ENCODE data around the gene TBC1D7.

DNA sequence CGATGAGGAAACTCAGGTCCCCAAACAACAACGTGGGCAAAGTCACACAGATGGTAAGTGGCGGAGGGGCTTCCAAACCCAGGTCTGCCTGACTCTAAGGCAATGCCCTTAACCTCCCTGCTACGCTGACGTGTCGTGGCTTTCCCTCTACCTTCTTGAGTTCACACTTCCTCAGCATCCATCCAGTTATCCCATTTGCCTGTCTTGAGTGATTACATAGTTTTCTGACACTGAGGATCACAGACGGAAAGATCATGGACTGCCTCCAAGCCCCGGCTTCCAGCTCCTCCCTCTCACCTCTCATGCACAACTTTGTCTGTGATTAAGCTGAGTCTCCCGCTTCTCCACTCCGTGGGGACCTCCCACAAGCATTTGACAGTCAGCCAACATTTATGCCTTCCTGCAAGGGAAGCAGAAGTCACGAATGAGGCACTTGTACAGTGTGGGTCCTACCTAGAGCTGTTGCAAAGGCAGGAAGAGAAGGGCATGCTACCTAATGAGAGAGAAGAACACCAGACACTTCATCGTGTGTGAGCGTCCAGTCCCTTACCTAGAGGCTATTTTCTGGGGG is 33.8 kb downstream of the TBC1D7 start:
- TF ChIP-seq CEBPB (IDR thresholded peaks at IDR 0.05; ENCODE audit: low read depth): no peak
- no peak for TF ChIP-seq POLR2A (IDR thresholded peaks at IDR 0.05; ENCODE audit: borderline replicate concordance, extremely low read depth, insufficient read depth, insufficient read length)
- no peak for TF ChIP-seq RAD21 (IDR thresholded peaks at IDR 0.05; ENCODE audit: low read depth)
- TF ChIP-seq, protein P1, sequence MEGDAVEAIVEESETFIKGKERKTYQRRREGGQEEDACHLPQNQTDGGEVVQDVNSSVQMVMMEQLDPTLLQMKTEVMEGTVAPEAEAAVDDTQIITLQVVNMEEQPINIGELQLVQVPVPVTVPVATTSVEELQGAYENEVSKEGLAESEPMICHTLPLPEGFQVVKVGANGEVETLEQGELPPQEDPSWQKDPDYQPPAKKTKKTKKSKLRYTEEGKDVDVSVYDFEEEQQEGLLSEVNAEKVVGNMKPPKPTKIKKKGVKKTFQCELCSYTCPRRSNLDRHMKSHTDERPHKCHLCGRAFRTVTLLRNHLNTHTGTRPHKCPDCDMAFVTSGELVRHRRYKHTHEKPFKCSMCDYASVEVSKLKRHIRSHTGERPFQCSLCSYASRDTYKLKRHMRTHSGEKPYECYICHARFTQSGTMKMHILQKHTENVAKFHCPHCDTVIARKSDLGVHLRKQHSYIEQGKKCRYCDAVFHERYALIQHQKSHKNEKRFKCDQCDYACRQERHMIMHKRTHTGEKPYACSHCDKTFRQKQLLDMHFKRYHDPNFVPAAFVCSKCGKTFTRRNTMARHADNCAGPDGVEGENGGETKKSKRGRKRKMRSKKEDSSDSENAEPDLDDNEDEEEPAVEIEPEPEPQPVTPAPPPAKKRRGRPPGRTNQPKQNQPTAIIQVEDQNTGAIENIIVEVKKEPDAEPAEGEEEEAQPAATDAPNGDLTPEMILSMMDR (IDR thresholded peaks at IDR 0.05 in 2 of 3, conservative IDR thresholded peaks at IDR 0.05 in 1 of 3; ENCODE audit: borderline replicate concordance in 1 of 3, insufficient read depth in 1 of 3, low read depth in 2 of 3, low read length in 2 of 3): no peak
- no peak for TF ChIP-seq POLR2AphosphoS5 (IDR thresholded peaks at IDR 0.05; ENCODE audit: low read depth, low read length)
- no peak for TF ChIP-seq ELF1 (IDR thresholded peaks at IDR 0.05; ENCODE audit: borderline replicate concordance, low read depth)
- TF ChIP-seq, protein P2, sequence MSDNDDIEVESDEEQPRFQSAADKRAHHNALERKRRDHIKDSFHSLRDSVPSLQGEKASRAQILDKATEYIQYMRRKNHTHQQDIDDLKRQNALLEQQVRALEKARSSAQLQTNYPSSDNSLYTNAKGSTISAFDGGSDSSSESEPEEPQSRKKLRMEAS (IDR thresholded peaks at IDR 0.05): no peak
- TF ChIP-seq EZH2 (IDR thresholded peaks at IDR 0.05): no peak
- TF ChIP-seq, protein P3, sequence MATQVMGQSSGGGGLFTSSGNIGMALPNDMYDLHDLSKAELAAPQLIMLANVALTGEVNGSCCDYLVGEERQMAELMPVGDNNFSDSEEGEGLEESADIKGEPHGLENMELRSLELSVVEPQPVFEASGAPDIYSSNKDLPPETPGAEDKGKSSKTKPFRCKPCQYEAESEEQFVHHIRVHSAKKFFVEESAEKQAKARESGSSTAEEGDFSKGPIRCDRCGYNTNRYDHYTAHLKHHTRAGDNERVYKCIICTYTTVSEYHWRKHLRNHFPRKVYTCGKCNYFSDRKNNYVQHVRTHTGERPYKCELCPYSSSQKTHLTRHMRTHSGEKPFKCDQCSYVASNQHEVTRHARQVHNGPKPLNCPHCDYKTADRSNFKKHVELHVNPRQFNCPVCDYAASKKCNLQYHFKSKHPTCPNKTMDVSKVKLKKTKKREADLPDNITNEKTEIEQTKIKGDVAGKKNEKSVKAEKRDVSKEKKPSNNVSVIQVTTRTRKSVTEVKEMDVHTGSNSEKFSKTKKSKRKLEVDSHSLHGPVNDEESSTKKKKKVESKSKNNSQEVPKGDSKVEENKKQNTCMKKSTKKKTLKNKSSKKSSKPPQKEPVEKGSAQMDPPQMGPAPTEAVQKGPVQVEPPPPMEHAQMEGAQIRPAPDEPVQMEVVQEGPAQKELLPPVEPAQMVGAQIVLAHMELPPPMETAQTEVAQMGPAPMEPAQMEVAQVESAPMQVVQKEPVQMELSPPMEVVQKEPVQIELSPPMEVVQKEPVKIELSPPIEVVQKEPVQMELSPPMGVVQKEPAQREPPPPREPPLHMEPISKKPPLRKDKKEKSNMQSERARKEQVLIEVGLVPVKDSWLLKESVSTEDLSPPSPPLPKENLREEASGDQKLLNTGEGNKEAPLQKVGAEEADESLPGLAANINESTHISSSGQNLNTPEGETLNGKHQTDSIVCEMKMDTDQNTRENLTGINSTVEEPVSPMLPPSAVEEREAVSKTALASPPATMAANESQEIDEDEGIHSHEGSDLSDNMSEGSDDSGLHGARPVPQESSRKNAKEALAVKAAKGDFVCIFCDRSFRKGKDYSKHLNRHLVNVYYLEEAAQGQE (IDR thresholded peaks at IDR 0.05; ENCODE audit: low read depth): no peak

Measured in HCT116 (cell line).